HG03521 (cell line): ENCODE measurements around the gene STAT4.
A peak's percentile ranks its signal among the peaks of the same experiment; 100 is the strongest.

Source experiments
- ATAC-seq: cut with Tn5 transposase; IDR thresholded peaks from one replicate; pipeline ENCODE4 v1.9.1; 2021; ENCODE audit warnings: mild to moderate bottlenecking, moderate library complexity; ENCODE audit not compliant: unreplicated experiment

The STAT4 gene

DNA sequence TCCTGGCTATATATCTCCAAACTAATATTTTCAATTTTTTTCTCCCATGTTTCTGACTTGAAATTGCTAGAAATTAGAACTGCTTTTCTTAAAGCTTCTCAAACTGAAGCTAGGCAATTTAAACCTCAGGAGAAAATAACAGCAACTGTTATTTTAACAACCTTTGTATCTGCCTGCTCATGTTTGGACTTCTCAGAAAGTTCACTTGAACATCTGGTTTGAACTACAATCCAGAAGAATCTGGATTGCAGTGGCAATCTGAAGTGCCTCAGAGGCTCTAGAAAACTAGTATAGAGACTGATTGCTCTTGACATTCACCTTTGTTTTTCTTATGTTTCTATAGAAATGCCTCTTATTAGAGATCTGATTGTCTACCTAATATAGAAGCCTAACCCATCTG, 64.1 kb downstream of the STAT4 start:
- no peak for ATAC-seq

DNA sequence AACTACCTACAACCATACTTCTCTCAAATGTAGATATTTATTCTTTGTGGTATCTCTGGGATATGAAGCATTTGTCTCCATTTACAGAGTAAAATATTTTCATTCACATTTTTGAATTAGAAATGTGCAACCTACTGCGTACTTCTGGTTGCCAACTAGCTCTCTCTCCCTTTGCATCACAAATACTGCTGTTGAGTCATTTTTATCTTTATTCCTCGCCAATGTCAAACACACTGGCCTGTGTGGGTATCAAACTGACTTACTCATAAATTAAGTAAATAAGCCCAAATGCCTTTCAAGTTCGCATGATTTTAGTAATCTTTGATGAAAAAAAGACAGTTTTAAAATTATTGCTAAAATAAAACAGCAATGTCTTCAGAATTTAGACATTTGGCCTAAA, 67.3 kb downstream of the STAT4 start:
- ATAC-seq = no peak

DNA sequence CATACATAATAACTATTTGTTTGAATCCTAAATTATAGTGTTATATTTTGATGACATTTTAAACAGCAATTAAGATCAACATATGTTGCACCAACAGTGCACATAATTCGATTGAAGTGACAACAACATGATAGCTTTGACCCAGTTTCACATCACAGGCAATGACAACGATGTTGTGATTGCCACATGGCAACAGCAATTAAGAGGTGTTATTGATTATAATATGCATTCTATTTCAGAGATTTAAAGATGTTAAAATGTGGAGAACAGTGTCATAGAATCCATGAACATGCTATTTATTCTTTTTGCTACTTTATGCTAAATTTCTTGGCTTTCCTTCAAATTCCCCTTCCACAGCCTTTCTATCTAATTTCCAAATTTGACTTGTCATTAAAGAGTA, 68.5 kb downstream of the STAT4 start:
- no peak for ATAC-seq

DNA sequence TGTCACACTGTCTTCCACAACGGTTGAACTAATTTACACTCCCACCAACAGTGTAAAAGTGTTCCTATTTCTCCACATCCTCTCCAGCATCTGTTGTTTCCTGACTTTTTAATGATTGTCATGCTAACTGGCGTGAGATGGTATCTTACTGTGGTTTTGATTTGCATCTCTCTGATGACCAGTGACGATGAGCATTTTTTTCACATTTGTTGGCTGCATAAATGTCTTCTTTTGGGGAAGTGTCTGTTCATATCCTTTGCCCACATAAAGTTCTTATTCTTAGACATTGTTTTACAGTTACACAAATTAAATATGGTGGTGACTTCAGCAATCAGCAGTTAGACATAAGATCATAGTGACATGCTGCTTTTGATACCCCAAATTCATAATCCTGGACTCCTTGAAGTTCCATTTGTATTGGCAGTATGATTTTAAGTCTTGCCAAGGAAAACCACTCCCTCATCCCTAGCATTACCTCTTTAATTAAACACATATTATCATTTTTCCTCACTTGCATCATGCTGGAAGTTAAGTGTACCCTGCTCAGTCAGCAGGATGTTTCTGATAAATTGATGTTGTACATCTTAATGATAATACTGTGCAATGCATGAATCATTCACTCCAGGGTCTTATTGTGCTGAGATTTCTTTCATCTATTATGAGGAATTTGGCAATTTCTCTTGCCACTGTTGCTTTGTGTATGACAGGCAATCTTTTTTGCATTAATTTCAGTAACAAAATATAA, 69.2 kb downstream of the STAT4 start:
- no peak for ATAC-seq

DNA sequence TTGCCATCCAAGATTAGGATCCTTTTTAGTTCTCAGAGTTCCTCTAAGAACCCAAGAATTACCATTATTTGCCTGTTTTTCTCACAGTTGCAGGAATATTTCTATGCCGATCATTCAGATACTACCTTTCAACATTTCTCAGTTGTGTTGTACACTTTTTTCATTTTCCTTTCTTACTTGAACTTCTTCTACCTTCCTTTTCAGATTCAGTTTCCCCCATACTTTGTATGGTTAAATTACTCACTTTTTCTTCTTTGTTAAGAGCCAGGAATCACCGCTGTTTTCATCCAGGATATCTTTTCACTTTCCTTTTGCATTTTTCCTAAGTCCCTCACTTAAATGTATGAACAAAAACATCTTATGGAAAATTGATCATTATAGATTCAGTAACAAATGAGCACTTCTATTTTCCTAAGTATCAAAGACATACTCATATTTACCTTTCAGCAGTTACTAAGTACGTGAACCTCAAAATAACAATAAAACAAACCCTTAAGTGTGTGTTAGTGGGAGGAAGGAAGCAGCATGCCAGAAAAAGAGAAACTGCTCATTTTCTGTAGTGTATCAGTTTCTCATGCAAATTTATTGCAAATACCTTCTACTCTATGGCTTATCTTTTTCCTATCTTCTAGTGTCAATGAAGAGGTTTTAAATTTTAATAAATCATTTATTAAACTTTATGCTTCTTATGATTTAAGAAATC, 72.5 kb downstream of the STAT4 start:
- peak; percentile 74 for ATAC-seq

DNA sequence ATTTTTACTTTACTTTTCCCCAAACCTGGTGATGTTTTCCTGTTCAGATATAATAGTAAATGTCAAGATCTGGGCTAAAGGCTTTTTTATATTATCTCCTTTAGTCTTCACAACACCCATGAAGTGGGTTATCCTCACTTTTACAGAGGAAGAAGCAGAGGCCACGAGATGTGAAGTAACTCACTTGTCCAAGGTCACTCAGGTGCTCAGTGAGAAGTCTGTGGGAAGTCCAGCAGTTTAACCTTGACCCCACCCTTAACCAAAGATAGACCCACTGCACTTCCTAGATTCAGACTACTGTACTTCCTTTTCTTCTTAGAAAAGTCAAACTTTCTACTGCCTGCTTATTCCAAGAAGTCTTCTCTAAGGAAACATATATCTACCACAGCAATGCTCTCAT, 80.5 kb downstream of the STAT4 start:
- no peak for ATAC-seq

DNA sequence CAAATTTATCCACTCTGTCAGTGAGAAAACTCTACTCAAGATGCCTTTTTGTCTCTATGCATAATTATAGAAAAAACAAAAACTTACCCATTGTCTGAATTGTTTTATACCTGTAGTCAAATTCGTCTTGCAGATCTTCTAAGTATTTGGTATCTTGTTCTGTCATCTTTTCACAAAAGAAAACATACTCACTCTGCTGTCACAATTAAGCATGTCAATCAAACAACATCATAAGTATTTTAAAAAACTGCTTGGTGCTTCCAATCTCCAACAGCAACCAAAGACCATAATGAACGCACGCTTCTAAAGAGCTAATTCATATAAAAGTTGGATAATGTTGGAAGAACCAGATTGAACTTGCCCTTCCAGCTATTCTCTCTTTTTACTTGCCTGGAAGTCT, 81.2 kb downstream of the STAT4 start:
- no peak for ATAC-seq

DNA sequence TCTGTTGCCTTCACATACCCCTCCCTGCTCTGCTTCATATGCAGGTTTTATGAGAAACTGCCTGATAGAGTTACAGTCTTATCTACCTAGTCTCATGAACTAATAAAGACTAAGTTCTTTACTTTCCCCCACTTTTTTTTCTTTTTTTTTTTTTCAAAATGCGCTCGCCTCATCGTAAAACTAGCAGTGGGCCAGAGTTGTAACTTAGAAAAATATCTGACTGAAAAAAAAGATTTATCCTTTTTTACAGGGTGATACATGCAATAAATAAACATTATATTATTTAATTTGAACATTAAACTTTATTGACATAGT, 83.9 kb downstream of the STAT4 start:
- ATAC-seq = no peak

DNA sequence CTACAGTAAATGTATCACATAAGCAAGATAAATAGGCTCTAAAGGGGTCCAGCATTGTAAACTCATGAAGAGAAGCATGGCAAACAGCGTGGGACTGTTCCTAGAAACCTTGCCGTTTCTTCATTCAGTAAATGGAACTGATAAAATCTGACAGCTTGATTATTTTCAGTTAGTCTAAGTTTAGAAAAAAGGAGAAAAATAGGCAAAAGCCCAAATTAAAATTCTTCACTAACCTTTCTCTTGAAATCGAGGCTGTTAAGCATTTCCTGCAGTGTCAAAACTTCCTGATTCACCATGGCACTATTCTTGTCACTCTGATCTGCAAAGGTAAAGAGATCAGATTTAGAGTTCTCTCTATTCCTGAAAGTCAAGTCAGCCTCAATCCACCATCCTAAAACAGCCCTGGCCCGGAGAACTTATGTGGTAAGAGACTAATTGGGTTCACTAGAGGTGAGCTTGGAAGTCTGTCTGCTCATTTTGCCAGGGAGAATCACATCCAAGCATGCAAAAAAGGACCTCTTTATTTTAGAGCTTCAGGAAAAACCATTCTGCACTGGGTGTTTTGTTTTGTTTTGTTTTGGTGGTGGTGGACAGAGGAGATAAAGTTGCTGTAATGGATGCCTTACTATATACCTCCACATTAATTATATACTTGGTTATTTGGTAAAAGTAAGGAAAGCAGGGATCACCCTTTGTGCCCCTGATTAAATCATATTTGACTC, 84.4 kb downstream of the STAT4 start:
- ATAC-seq = no peak

DNA sequence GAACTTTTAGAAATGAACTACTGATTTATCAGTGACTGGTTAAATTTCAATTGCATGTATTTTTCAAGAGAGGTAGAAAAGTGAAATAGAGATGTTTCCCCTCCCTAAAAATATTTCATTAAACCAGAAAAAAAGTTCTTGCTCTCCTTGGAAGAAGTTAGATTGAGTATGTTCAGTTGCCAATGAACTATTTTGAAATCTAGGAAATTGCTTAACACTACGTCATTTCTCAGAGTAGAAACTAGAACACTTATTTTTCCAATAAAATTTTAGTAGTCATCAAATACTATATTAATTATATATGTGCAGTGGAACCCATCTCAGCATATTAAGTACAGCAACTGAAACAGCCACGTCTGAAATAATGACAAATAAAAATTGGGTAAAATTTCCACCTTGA, 85.0 kb downstream of the STAT4 start:
- ATAC-seq = no peak

DNA sequence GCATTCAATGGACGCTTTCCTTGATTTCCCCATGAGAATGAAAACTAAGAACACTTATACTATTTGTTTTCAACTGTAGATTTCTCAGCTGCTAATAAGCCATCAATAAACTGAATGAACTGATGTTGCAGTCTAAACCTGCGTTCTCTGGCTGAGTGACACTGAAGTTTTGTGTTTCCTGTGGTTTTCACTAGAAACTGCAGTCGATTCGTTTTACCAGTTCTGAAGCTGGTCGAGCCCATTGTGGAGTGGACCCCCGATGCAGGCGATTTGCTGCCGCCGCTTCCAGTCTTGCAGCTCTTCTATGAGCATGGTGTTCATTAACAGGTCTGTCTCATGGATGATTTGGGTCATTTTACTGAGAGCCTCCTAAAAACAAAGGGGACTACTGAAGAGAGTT, 86.2 kb downstream of the STAT4 start:
- no peak for ATAC-seq

DNA sequence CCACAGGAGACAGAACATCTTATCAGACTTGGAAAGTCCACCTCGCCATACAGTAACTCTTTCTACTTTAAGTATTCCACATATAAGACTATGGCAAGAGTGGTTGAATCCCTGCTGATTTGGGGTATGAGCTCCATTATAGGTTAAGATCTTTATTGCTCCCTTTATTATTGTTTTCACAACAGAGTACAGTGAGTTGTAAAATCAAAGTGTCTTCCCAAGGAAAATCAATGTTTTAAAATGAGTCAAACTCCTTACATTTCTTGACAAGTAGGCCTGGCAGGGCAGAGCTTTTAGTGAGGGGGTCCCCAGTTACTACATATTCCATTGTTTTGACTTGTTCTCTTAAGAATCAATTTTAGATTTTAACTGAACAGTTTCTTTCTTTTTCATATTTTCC, 87.2 kb downstream of the STAT4 start:
- no peak for ATAC-seq

DNA sequence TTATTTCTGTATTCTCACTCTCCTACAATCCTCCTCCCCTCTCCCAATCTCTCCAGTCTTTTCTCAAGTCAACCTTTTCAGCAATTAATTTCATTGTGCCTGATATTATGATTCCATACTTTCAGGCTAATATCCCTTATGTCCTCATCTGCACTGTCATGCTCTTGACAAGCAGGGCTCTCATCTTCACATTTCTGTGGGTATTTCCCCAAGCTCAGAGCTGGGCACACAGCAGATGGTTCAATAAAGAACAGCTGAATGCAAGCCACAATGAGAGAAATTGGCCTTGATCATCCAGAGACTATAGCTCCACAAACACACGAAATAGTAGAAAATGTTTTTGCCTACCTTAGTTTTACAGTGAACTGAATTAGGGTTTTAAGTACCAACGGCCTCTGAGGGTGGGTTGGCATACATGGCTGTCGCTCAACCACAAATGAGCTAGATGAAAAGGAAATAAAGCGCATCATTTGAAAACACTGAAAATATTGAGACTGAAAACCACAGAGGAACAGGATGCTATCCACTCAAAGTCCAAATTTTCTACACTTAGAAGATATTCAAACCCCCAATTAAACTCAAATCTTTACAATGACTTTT, 89.3 kb downstream of the STAT4 start:
- ATAC-seq = no peak

DNA sequence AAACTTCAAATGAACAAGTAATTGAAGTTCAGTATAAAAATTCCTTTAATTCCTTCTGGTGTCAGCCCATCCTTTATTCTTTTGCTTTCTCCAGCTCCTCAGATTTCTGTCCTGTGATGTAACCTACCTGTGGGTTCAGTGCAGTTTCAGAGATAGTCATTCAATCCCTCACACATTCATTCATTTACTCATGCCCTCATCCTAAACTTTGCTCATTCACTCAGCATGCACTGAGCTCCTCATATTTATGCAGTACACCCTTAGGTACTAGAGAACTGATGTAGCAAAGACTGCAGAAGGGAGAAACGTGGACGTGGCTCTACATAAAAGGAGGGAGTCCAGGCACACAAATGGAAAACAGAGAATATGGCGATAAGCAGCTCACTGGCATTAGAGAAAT, 91.5 kb downstream of the STAT4 start:
- ATAC-seq = no peak

DNA sequence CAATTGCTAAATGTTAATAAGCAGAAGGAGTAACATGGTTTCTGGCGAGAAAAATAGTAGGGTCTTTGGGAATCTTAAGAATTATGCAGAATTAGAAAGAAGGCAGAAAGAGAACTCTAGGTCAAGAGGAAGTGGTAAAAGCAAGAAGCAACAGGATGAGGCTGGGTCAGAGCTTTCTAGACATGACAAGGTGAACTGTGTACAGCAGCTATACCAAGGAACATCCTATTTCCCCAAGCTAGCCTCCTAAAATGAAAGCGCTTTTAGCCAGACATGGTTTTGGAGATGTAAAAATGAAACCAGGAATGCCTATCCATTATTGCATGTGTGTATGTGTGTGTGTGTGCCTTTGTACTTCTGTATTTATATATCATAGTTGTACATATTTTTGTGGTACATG, 94.6 kb downstream of the STAT4 start:
- ATAC-seq = no peak

DNA sequence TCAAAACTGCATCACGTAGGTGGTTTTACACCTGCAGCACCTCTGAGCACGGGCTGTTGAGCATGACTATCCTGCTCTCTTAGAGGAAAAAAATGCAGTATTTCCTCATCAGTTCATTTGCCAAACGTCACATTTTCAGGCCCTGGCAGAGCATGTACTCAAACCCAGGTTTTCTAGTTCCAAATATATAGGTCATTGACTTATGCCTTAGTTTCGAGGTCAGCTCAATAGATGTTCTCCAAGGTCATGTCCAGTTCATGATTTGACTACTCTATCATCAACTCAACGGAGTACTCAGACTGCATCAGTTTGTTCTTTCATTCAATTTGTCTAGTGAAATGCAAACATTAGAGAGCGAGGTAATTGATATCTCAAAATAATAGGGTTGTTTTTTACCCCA, 97.5 kb downstream of the STAT4 start:
- ATAC-seq = no peak

DNA sequence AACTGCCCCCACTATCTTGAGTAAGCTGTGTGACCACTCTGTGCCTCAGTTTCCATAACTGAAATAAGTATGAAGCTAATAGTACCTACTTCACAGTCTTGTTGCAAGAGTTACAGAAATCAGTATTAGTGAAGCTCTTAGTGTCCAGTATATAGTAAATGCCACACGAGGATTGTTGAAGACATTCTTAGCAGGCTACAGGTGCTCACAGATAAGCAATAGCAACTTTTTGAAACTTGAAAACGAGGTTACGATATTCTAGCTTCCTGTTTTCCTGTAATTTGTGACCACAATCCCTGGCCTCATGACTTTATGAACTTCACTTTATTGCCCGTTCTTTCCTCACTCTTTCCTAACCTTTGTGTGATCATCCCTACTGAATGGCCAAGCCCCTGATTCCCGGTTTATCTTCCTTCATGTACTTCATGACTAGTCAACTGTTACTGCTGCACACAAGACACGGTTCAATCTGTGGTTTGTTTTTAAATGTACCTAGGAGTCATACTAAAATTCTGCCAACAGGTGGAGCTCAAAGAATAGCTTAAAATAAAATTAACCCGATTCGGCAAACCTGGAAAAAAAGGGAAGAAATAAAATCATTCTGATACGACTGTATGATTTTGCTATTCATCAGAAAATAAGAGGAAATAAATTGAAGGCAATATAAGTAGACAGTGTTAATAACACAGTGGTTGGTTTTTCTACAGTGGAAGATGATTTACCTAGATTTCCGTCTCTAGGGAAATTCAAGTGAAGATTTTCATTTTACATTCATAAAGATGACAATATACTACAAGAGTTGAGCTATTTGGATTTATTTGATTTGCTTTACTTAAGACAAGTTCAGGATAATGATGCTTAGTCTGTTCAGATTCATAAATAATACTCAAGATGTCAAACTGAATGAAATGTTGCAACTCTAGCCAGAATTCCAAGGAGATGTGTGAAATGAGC, 98.7 kb downstream of the STAT4 start:
- no peak for ATAC-seq

DNA sequence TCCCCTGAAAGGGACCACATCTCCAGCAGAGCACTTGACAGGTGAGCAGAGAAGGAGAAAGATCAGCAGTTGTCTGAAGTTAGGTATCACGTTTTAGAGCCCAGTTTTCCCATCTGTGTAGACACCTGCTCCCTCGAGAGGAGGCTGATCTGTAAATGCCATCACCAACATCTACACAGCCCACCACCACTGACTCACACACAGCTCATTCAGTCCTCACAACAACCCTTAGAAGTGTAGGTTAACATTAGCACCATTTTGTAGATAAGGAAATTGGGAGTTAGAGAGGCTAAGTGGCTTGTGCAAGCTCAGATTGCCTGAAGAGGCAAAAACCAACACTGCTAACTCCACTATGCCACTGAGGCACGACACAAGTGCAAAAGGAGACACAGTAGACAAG, 99.6 kb downstream of the STAT4 start:
- no peak for ATAC-seq

DNA sequence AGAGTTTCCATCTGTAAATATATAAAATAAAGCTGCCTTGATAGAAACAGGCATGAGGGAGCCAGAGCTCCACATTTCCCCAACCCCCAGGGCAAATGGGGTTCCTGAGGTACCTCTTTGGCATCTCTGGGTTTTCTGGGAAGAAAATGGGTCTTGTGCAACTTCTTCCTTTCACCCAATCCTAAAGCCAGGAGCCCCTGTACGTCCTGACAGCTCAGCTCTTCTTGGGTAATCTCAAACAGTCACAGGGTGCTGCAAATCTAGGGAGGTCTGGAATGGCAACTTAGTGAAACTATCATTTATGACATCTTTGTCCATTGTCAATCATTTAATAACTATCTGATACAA, 100.2 kb downstream of the STAT4 start:
- no peak for ATAC-seq

DNA sequence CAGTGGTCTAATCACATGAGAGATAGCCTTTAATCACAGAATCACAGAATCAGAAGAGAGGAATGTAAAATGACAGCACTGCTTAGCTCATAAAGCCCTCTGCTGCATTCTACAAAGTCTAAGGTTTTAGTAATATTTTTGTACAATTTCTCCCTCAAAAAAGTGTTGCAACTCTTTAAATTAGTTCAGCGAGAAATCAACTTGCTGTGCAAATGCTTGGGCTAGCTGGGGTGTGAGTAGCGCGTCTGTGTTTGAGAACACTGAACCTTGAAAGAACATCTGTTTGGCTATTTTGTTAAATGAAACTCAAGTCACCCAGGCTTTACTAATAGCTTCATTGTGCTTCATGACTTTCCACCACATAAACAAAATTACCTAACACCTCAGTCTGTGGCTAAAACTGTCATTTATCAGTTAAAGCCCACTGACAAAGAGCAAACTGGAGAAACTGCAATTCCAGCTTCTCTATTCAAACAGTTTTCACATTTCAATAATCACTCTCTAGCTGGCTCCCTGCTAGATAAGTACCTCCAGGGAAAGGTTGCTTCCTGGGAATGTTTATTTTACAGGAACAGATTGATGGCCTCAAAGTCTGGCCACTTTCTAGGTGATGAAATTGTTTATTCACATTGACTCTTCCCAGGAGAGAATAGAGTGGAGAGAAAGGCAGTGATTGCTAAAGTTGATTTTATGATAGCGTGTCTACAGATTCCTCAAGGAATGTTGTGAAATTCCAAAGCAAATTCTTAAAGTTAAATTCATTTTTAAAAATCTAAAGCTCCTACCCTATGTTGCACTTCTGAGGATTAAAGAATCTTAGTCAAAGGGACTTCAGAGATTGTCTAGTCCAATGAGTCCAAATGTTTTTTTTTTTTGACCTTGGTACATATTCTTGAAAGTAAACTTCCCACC, 100.8 kb downstream of the STAT4 start:
- ATAC-seq = peak; percentile 65
